HepG2 (cell line): ENCODE measurements around the gene GGTLC2.

Source experiments
- MXI1 ChIP-seq: IDR thresholded peaks from 3 replicates; pipeline ENCODE4 v1.6.1; 2012; ENCODE audit warnings: low read depth, low read length, inconsistent platforms, borderline replicate concordance
- ZNF3 ChIP-seq: IDR thresholded peaks from 2 replicates; pipeline ENCODE4 v1.7.0; 2017; ENCODE audit warnings: inconsistent platforms

DNA sequence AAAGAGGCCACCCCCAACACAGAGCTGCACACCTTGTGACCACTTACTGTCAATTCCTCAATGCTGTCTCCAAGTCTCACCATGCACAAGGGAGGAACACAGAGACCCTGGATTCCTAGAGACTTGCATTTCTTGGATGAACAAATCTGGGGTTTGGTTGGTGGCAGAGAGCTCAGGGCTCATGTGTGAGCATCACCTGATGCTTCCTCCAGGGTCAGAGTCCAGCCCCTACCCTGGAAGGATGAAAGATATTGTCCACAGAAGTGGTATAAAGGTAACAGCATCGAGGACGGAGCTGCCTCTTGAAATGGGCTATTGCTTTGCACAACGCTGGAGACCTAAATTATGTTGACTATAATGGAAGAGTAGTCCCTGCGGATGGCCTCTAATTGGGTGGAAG, 36.0 kb downstream of the GGTLC2 start:
- TF ChIP-seq ZNF3 (CRISPR knock-in tag) (no peak), MXI1 (no peak)
